ENCODE measurements around the gene EDDM3A. TPM values are rescaled to one million over a fixed set of nuclear protein-coding genes. Genes with fewer than 3 reads are reported as not detected.

EDDM3A gene
- polyA plus RNA-seq, 3 donors = not detected

DNA sequence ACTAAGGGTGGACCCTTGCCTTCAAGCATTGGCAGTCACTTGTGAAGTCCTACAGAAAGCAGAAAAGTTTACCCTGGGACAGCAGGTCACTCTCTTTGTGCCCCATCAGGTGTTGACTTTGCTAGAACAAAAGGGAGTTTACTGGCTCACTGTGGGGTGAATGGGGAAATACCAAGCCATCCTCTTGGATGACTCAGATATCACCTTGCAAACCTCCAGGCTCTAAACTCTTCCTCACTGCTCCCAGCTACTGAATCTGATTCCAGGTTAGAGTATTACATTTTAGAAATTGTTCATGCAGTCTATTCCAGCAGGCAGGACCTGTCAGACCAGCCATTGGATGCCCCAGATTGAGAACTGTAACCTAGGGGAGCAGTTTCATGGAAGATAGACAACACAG is 15.3 kb downstream of the EDDM3A start:
- no peaks in the 10 kb centered on the region for H3K9me3 Mint-ChIP-seq
- Histone ChIP-seq H3K36me3 (replicated peaks in 1 of 2; ENCODE audit: control insufficient read depth in 1 of 2, insufficient read depth in 2 of 2, low read length in 2 of 2) (no peaks in the 10 kb centered on the region), H2AFZ (ENCODE audit: insufficient read depth, low read depth, low read length, poor library complexity, severe bottlenecking) (no peak overlapping the region), H3K9ac (ENCODE audit: insufficient read depth, low read length, poor library complexity, severe bottlenecking) (no peak overlapping the region), H3K4me3 (replicated peaks in 1 of 3; ENCODE audit: low read depth in 2 of 3, low read length in 3 of 3) (no peak overlapping the region), H3K4me1 (ENCODE audit: control insufficient read depth in 1 of 2, insufficient read depth in 2 of 2, low read length in 2 of 2) (peaks cover 9 to 14% of the 10 kb centered on the region in 2 donors), H3K27me3 (ENCODE audit: control insufficient read depth in 2 of 2, insufficient read depth in 2 of 2, low read length in 2 of 2) (no peaks in the 10 kb centered on the region), H3K79me2 (ENCODE audit: insufficient read depth, low read length) (no peaks in the 10 kb centered on the region), H3K9me3 (replicated peaks in 1 of 2; ENCODE audit: control insufficient read depth in 1 of 2, insufficient read depth in 1 of 2, low read length in 2 of 2) (no peaks in the 10 kb centered on the region), H3K27ac (ENCODE audit: low read depth in 1 of 2, low read length in 2 of 2) (no peak overlapping the region), H4K20me1 (ENCODE audit: insufficient read depth, low read length) (no peaks in the 10 kb centered on the region), H3K4me2 (replicated peaks; ENCODE audit: extremely low read depth, low read length, poor library complexity, severe bottlenecking) (no peak overlapping the region)
- peak in 1 of 3 donors; percentile 9 for DNase-seq
- intact Hi-C loops (cut with micrococcal nuclease) = no loop called here
- H3K4me3 Mint-ChIP-seq = no peak overlapping the region
- TF ChIP-seq, protein P1, sequence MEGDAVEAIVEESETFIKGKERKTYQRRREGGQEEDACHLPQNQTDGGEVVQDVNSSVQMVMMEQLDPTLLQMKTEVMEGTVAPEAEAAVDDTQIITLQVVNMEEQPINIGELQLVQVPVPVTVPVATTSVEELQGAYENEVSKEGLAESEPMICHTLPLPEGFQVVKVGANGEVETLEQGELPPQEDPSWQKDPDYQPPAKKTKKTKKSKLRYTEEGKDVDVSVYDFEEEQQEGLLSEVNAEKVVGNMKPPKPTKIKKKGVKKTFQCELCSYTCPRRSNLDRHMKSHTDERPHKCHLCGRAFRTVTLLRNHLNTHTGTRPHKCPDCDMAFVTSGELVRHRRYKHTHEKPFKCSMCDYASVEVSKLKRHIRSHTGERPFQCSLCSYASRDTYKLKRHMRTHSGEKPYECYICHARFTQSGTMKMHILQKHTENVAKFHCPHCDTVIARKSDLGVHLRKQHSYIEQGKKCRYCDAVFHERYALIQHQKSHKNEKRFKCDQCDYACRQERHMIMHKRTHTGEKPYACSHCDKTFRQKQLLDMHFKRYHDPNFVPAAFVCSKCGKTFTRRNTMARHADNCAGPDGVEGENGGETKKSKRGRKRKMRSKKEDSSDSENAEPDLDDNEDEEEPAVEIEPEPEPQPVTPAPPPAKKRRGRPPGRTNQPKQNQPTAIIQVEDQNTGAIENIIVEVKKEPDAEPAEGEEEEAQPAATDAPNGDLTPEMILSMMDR (IDR thresholded peaks at IDR 0.05) = no peak
- peaks cover 19% of the 10 kb centered on the region for H3K4me1 Mint-ChIP-seq
- no peaks in the 10 kb centered on the region for H3K27me3 Mint-ChIP-seq (ENCODE audit: low read depth in 3 of 3)
- H3K27ac Mint-ChIP-seq = no peak overlapping the region
- H3K36me3 Mint-ChIP-seq = no peaks in the 10 kb centered on the region

GRCh38 chr14:20768593-20768892 is 22.9 kb downstream of the EDDM3A start:
- H2AFZ ChIP-seq (ENCODE audit: insufficient read depth, low read depth, low read length, poor library complexity, severe bottlenecking) = no peak overlapping the region
- H3K9ac ChIP-seq (ENCODE audit: insufficient read depth, low read length, poor library complexity, severe bottlenecking) = no peak overlapping the region
- no peak for DNase-seq
- H3K27me3 ChIP-seq (ENCODE audit: control insufficient read depth in 2 of 2, insufficient read depth in 2 of 2, low read length in 2 of 2) = no peaks in the 10 kb centered on the region
- H3K4me2 ChIP-seq (replicated peaks; ENCODE audit: extremely low read depth, low read length, poor library complexity, severe bottlenecking) = no peak overlapping the region
- no peaks in the 10 kb centered on the region for H3K9me3 ChIP-seq (replicated peaks in 1 of 2; ENCODE audit: control insufficient read depth in 1 of 2, insufficient read depth in 1 of 2, low read length in 2 of 2)
- TF ChIP-seq, protein P1 (IDR thresholded peaks at IDR 0.05) = no peak
- H3K36me3 ChIP-seq (replicated peaks in 1 of 2; ENCODE audit: control insufficient read depth in 1 of 2, insufficient read depth in 2 of 2, low read length in 2 of 2) = no peaks in the 10 kb centered on the region
- H4K20me1 ChIP-seq (ENCODE audit: insufficient read depth, low read length) = no peaks in the 10 kb centered on the region
- no peaks in the 10 kb centered on the region for H3K79me2 ChIP-seq (ENCODE audit: insufficient read depth, low read length)
- Mint-ChIP-seq H3K4me3 (no peak overlapping the region), H3K36me3 (no peaks in the 10 kb centered on the region), H3K27me3 (ENCODE audit: low read depth in 3 of 3) (peaks cover 0 to 2% (median 0%) of the 10 kb centered on the region in 3 donors), H3K4me1 (peaks cover 17% of the 10 kb centered on the region), H3K27ac (no peak overlapping the region), H3K9me3 (no peaks in the 10 kb centered on the region)
- intact Hi-C loops (cut with micrococcal nuclease) = no loop called here
- H3K4me3 ChIP-seq (replicated peaks in 1 of 3; ENCODE audit: low read depth in 2 of 3, low read length in 3 of 3) = no peak overlapping the region
- 100% methylated on average over 1 of the region's 3 CpGs for WGBS (ENCODE audit: insufficient coverage)
- peaks cover 10 to 17% of the 10 kb centered on the region in 2 donors for H3K4me1 ChIP-seq (ENCODE audit: control insufficient read depth in 1 of 2, insufficient read depth in 2 of 2, low read length in 2 of 2)
- H3K27ac ChIP-seq (ENCODE audit: low read depth in 1 of 2, low read length in 2 of 2) = no peak overlapping the region

Measured in CD14-positive monocyte (primary cell).